GM23248 (cell line): ENCODE measurements around the gene SLFN12. TPM values are rescaled to one million over a fixed set of nuclear protein-coding genes. Genes with fewer than 3 reads are reported as not detected.

Experiments used
- DNase-seq: peaks from one replicate; pipeline ENCODE4 v3.0.0-alpha.2; 2015
- H2AFZ ChIP-seq: fragments of 200-600 bp; sonication (generic); 2 replicates; pipeline ENCODE4 v1.6.1; 2016; ENCODE audit warnings: antibody characterized with exemption
- H3F3A ChIP-seq: fragments of 200-600 bp; sonication (generic); 2 replicates; pipeline ENCODE4 v1.6.1; 2016; ENCODE audit warnings: mild to moderate bottlenecking, antibody characterized with exemption, mixed run types; ENCODE audit not compliant: insufficient read depth
- H3K27ac ChIP-seq: fragments of 200-600 bp; sonication (generic); 2 replicates; pipeline ENCODE4 v1.5.1; 2016; ENCODE audit warnings: mild to moderate bottlenecking
- H3K27me3 ChIP-seq: fragments of 200-600 bp; sonication (generic); replicated peaks from 2 replicates; pipeline ENCODE4 v1.6.1; 2016; ENCODE audit warnings: mild to moderate bottlenecking; ENCODE audit not compliant: insufficient read depth
- H3K36me3 ChIP-seq: fragments of 200-600 bp; sonication (generic); 2 replicates; pipeline ENCODE4 v1.6.1; 2016; ENCODE audit warnings: low read depth, mild to moderate bottlenecking
- H3K4me1 ChIP-seq: fragments of 200-600 bp; sonication (generic); 2 replicates; pipeline ENCODE4 v1.6.1; 2016; ENCODE audit warnings: mild to moderate bottlenecking; ENCODE audit not compliant: insufficient read depth
- H3K4me2 ChIP-seq: fragments of 200-600 bp; sonication (generic); one replicate; pipeline ENCODE4 v1.6.1; 2016; ENCODE audit warnings: mild to moderate bottlenecking; ENCODE audit not compliant: unreplicated experiment
- H3K4me3 ChIP-seq: fragments of 200-600 bp; sonication (generic); 2 replicates; pipeline ENCODE4 v1.5.1; 2016; ENCODE audit warnings: mild to moderate bottlenecking
- H3K79me2 ChIP-seq: fragments of 200-600 bp; sonication (generic); 2 replicates; pipeline ENCODE4 v1.6.1; 2016; ENCODE audit warnings: mild to moderate bottlenecking; ENCODE audit not compliant: insufficient read depth
- H3K9ac ChIP-seq: fragments of 200-600 bp; sonication (generic); 2 replicates; pipeline ENCODE4 v1.6.1; 2016; ENCODE audit warnings: mild to moderate bottlenecking
- H3K9me2 ChIP-seq: fragments of 200-600 bp; sonication (generic); 2 replicates; pipeline ENCODE4 v1.6.1; 2016; ENCODE audit warnings: mixed run types, mild to moderate bottlenecking, moderate library complexity; ENCODE audit not compliant: insufficient read depth
- H3K9me3 ChIP-seq: fragments of 200-600 bp; sonication (generic); one replicate; pipeline ENCODE4 v1.6.1; 2017; ENCODE audit warnings: low read depth
- H4K20me1 ChIP-seq: fragments of 200-600 bp; sonication (generic); 2 replicates; pipeline ENCODE4 v1.6.0; 2016; ENCODE audit not compliant: insufficient read depth
- EZH2 ChIP-seq: fragments of 200-600 bp; sonication (generic); IDR thresholded peaks from 2 replicates; pipeline ENCODE4 v1.6.1; 2018; ENCODE audit warnings: antibody characterized with exemption, mild to moderate bottlenecking; ENCODE audit not compliant: insufficient read depth, poor library complexity, severe bottlenecking
- EZH2phosphoT487 ChIP-seq: fragments of 200-600 bp; sonication (generic); IDR thresholded peaks from 2 replicates; pipeline ENCODE4 v1.6.1; 2018; ENCODE audit warnings: antibody characterized with exemption, moderate library complexity, mild to moderate bottlenecking, low read depth; ENCODE audit not compliant: insufficient read depth
- WGBS, 2 experiments: methylation state at CpG; one replicate each; pipeline ENCODE4 v1.1.6; 2015 to 2017; ENCODE audit warnings: low lambda C conversion rate in 2 of 2, low coverage in 1 of 2; ENCODE audit errors: missing lambda C conversion rate in 2 of 2; 5-methylcytosine and 5-hydroxymethylcytosine counted together
- in situ Hi-C: fragments of 300-500 bp; cut with MboI; formaldehyde crosslinking; loops from 2 replicates; pipeline ENCODE4 v1.15.0; 2020
- polyA plus RNA-seq: library from polyadenylated mRNA; unstranded; fragments of >200 nt; fragmentation: Nextera tagmentation; extraction: Ambion mirVana; gene quantifications from 2 replicates; pipeline ENCODE4 v1.2.1, GENCODE V29; 2016
- total RNA-seq: library from RNA; depleted of rRNA; stranded (reverse); fragments of >200 nt; shearing (Covaris generic); gene quantifications from 2 replicates; pipeline ENCODE4 v1.2.3, GENCODE V29; 2014

Gene SLFN12
- total and polyA plus RNA-seq, 2 experiments from 2014 or later = 15.9 to 32.0 TPM

DNA sequence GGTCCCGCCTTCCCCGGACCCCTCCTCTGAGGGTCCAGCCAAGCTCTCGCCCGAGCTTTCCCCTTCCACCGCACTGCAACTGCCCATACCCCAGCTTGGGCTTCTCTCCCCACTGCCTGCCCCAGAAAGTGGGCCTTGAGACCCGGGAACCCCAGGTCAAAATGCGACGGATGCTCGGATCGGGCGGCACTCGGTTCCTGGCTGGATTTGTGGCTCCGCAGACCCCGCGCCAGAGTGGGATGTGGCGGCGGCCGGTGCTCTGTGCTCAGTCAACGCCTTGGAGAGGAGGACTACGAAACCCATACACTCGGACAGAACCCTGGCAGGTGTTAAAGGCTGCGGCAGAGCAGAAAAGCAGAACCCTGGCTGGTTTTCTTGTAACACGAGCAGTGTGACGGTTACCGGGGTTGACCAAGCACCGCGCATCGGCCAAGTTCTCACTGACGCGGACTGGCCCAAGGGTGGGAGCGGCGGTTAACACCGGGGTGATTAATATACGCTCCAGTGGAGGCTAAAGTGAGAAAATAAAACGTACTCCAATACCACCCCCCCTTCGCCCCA, 17.2 kb upstream of the SLFN12 start:
- Histone ChIP-seq H3K4me1 (no peaks in the 10 kb centered on the region), H3K79me2 (no peaks in the 10 kb centered on the region), H3F3A (no peaks in the 10 kb centered on the region), H3K9me2 (no peaks in the 10 kb centered on the region), H2AFZ (peak overlapping the region; percentile 82), H3K9me3 (no peaks in the 10 kb centered on the region), H3K27me3 (peaks cover 46% of the 10 kb centered on the region), H3K36me3 (no peaks in the 10 kb centered on the region), H3K27ac (no peak overlapping the region), H3K4me3 (peak overlapping the region; percentile 39), H3K4me2 (peak overlapping the region; percentile 62), H4K20me1 (no peaks in the 10 kb centered on the region), H3K9ac (no peak overlapping the region)
- 6 to 9% methylated on average over 35 to 36 of the region's 36 CpGs for WGBS, 2 experiments
- DNase-seq = peak; percentile 63
- in situ Hi-C loops = no loop called here
- 0 out of 2 replicates have a peak, but pooled peaks have one; percentile 31 for TF ChIP-seq EZH2phosphoT487
- TF ChIP-seq EZH2 = peak; percentile 40

GRCh38 chr17:35448899-35449227, 16.6 kb upstream of the SLFN12 start:
- H3K36me3 ChIP-seq = no peaks in the 10 kb centered on the region
- in situ Hi-C loops = no loop called here
- H2AFZ ChIP-seq = peak overlapping the region; percentile 82
- H3K9me3 ChIP-seq = no peaks in the 10 kb centered on the region
- peak overlapping the region; percentile 96 for H3K4me2 ChIP-seq
- 12 to 15% methylated on average over 16 of the region's 16 CpGs for WGBS, 2 experiments
- TF ChIP-seq EZH2 (no peak), EZH2phosphoT487 (no peak)
- H3K9me2 ChIP-seq = no peaks in the 10 kb centered on the region
- no peaks in the 10 kb centered on the region for H4K20me1 ChIP-seq
- H3K9ac ChIP-seq = no peak overlapping the region
- no peak for DNase-seq
- no peaks in the 10 kb centered on the region for H3K79me2 ChIP-seq
- no peaks in the 10 kb centered on the region for H3F3A ChIP-seq
- H3K27ac ChIP-seq = no peak overlapping the region
- H3K4me3 ChIP-seq = peak overlapping the region; percentile 77
- no peaks in the 10 kb centered on the region for H3K4me1 ChIP-seq
- H3K27me3 ChIP-seq = peaks cover 46% of the 10 kb centered on the region

- Histone ChIP-seq H3K4me1 (no peaks in the 10 kb centered on the region), H3K4me3 (peak within 1 kb of the TSS; percentile 77), H3K9ac (no peak within 1 kb of the TSS; the same call in 1 of the 2 replicates), H3K27ac (no peak within 1 kb of the TSS), H3K4me2 (peak within 1 kb of the TSS; percentile 96), H3K9me3 (no peaks in the 10 kb centered on the region), H3F3A (no peaks in the 10 kb centered on the region), H3K9me2 (no peaks in the 10 kb centered on the region), H2AFZ (peak within 1 kb of the TSS; percentile 82), H3K79me2 (no peaks in the 10 kb centered on the region), H3K36me3 (no peaks in the 10 kb centered on the region), H3K27me3 (peaks cover 42% of the 10 kb centered on the region), H4K20me1 (no peaks in the 10 kb centered on the region)
- TF ChIP-seq EZH2 (no peak), EZH2phosphoT487 (no peak)
- in situ Hi-C loops = no loop called here
- DNase-seq = peak; percentile 59
- WGBS, 2 experiments = 2% methylated on average over 44 of the region's 44 CpGs
These were observed 16.1 kb upstream of the SLFN12 start, which contains the start of gene SLFN13 for GRCh38 chr17:35448214-35448898. Gene SLFN13, minus strand, starts transcription at chr17:35448766. Its CDS starts 3,086 bp downstream, at chr17:35445680.

- no peak overlapping the region for H2AFZ ChIP-seq
- no peak for TF ChIP-seq EZH2
- no peak for TF ChIP-seq EZH2phosphoT487
These were observed 15.2 kb upstream of the SLFN12 start for GRCh38 chr17:35447499-35447898.

More at GRCh38 chr17:35447499-35447898, 15.2 kb upstream of the SLFN12 start:
- H3K9me3 ChIP-seq = no peaks in the 10 kb centered on the region
- H3K9ac ChIP-seq = no peak overlapping the region
- H3K79me2 ChIP-seq = no peaks in the 10 kb centered on the region
- no peaks in the 10 kb centered on the region for H3K9me2 ChIP-seq
- no peak overlapping the region for H3K4me3 ChIP-seq
- DNase-seq = no peak
- H4K20me1 ChIP-seq = no peaks in the 10 kb centered on the region
- H3K27ac ChIP-seq = no peak overlapping the region
- no peaks in the 10 kb centered on the region for H3F3A ChIP-seq
- no peaks in the 10 kb centered on the region for H3K4me1 ChIP-seq
- H3K27me3 ChIP-seq = peaks cover 34% of the 10 kb centered on the region
- no peak overlapping the region for H3K4me2 ChIP-seq
- WGBS, 2 experiments = 52 to 56% methylated on average over 3 of the region's 3 CpGs
- no peaks in the 10 kb centered on the region for H3K36me3 ChIP-seq
- in situ Hi-C loops = no loop called here
